Neural crest cell (in vitro differentiated cells): Measurements from ENCODE around the gene ASTN2. TPM values are rescaled to one million over a fixed set of nuclear protein-coding genes. Genes with fewer than 3 reads are reported as not detected.

Experiments
- DNase-seq: peaks from one replicate; pipeline ENCODE4 v3.0.0; 2021; ENCODE audit warnings: low read depth, mixed read lengths, low spot score
- H3K27ac Mint-ChIP-seq: one replicate; pipeline ENCODE4 v1.8.0; 2021; ENCODE audit warnings: mild to moderate bottlenecking, mixed read lengths; ENCODE audit not compliant: unreplicated experiment
- H3K27me3 Mint-ChIP-seq: 2 replicates; pipeline ENCODE4 v1.8.0; 2021; ENCODE audit warnings: low read depth, mild to moderate bottlenecking, mixed read lengths
- H3K36me3 Mint-ChIP-seq: 2 replicates; pipeline ENCODE4 v1.8.0; 2021; ENCODE audit warnings: low read depth, mild to moderate bottlenecking, mixed read lengths
- H3K4me1 Mint-ChIP-seq: 2 replicates; pipeline ENCODE4 v1.8.0; 2021; ENCODE audit warnings: mixed read lengths
- H3K4me3 Mint-ChIP-seq: one replicate; pipeline ENCODE4 v1.8.0; 2021; ENCODE audit warnings: mild to moderate bottlenecking, mixed read lengths
- H3K9me3 Mint-ChIP-seq: 2 replicates; pipeline ENCODE4 v1.8.0; 2021; ENCODE audit warnings: mixed read lengths
- CTCF ChIP-seq: fragments of 200-600 bp; sonication (generic); conservative IDR thresholded peaks from 2 replicates; pipeline ENCODE4 v1.5.0; 2021; ENCODE audit warnings: antibody characterized with exemption, mild to moderate bottlenecking
- total RNA-seq: library from RNA; stranded (reverse); gene quantifications from 2 replicates; pipeline ENCODE4 v1.2.1, GENCODE V29; 2021

Gene ASTN2
- total RNA-seq, 1 donor from 2014 or later = 7.3 TPM

GRCh38 chr9:117028103-117028858 is 386.6 kb downstream of the ASTN2 start:
- Mint-ChIP-seq H3K36me3 (no peaks in the 10 kb centered on the region), H3K27ac (no peak overlapping the region), H3K4me3 (no peak overlapping the region), H3K4me1 (no peaks in the 10 kb centered on the region), H3K9me3 (no peaks in the 10 kb centered on the region), H3K27me3 (peaks cover 17% of the 10 kb centered on the region)
- DNase-seq = no peak
- TF ChIP-seq CTCF = no peak

- H3K27ac Mint-ChIP-seq = no peak overlapping the region
- no peak for TF ChIP-seq CTCF
- DNase-seq = no peak
- no peak overlapping the region for H3K4me3 Mint-ChIP-seq
- H3K36me3 Mint-ChIP-seq = no peaks in the 10 kb centered on the region
- H3K9me3 Mint-ChIP-seq = no peaks in the 10 kb centered on the region
- H3K4me1 Mint-ChIP-seq = no peaks in the 10 kb centered on the region
- H3K27me3 Mint-ChIP-seq = peaks cover 7% of the 10 kb centered on the region
These were observed 393.0 kb downstream of the ASTN2 start for GRCh38 chr9:117021906-117022305.

- no peak for DNase-seq
- no peak for TF ChIP-seq CTCF
- H3K4me1 Mint-ChIP-seq = no peaks in the 10 kb centered on the region
- peaks cover 8% of the 10 kb centered on the region for H3K27me3 Mint-ChIP-seq
- H3K27ac Mint-ChIP-seq = no peak overlapping the region
- H3K9me3 Mint-ChIP-seq = no peaks in the 10 kb centered on the region
- no peak overlapping the region for H3K4me3 Mint-ChIP-seq
- no peaks in the 10 kb centered on the region for H3K36me3 Mint-ChIP-seq
These were observed 395.8 kb downstream of the ASTN2 start for GRCh38 chr9:117018966-117019617.

GRCh38 chr9:117017414-117017985 is 397.4 kb downstream of the ASTN2 start:
- Mint-ChIP-seq H3K27me3 (peaks cover 8% of the 10 kb centered on the region), H3K9me3 (no peaks in the 10 kb centered on the region), H3K36me3 (no peaks in the 10 kb centered on the region), H3K4me3 (no peak overlapping the region), H3K27ac (no peak overlapping the region), H3K4me1 (no peaks in the 10 kb centered on the region)
- no peak for TF ChIP-seq CTCF
- no peak for DNase-seq

GRCh38 chr9:117014061-117014460 is 400.8 kb downstream of the ASTN2 start:
- Mint-ChIP-seq H3K27ac (no peak overlapping the region), H3K9me3 (no peaks in the 10 kb centered on the region), H3K4me1 (no peaks in the 10 kb centered on the region), H3K36me3 (no peaks in the 10 kb centered on the region), H3K27me3 (peaks cover 12% of the 10 kb centered on the region), H3K4me3 (no peak overlapping the region)
- no peak for TF ChIP-seq CTCF
- DNase-seq = no peak
